Common myeloid progenitor, CD34-positive (primary cell): Measurements from ENCODE around the gene DIAPH3.

Source experiments
- CTCF ChIA-PET: fragments of 350-600 bp; sonication (Branson Sonifier 250); formaldehyde crosslinking; loops from one replicate; lab custom pipeline; 2021; ENCODE audit warnings: antibody characterized with exemption; lab: Charles Lee
- POLR2A ChIA-PET: fragments of 350-600 bp; sonication (Branson Sonifier 250); formaldehyde crosslinking; loops from one replicate; lab custom pipeline; 2021; ENCODE audit warnings: antibody characterized with exemption; lab: Charles Lee
- DNase-seq, 3 donors: peaks; one replicate each; pipeline versions ENCODE4 v3.0.0 to v3.0.0-alpha.2; 2013
- H3K27ac ChIP-seq, 2 experiments: 1 replicate in 1 of 2; 2 replicates in 1 of 2; pipeline ENCODE4 v1.7.0; 2013; ENCODE audit warnings: inconsistent platforms in 2 of 2, low read length in 2 of 2, mild to moderate bottlenecking in 2 of 2, low read depth in 1 of 2, moderate library complexity in 1 of 2; ENCODE audit not compliant: severe bottlenecking in 2 of 2, insufficient read depth in 1 of 2, poor library complexity in 1 of 2
- H3K27me3 ChIP-seq, 5 experiments: replicated peaks in 2 of 5; 1 replicate in 3 of 5; 2 replicates in 2 of 5; pipeline versions ENCODE4 v1.6.1 to v1.7.0; 2013; ENCODE audit warnings: low read length in 4 of 5, mild to moderate bottlenecking in 2 of 5, moderate library complexity in 2 of 5, inconsistent platforms in 1 of 5; ENCODE audit not compliant: insufficient read depth in 5 of 5, control insufficient read depth in 4 of 5
- H3K36me3 ChIP-seq, 4 experiments: 1 replicate in 2 of 4; 2 replicates in 2 of 4; pipeline versions ENCODE4 v1.6.1 to v1.7.0; 2013; ENCODE audit warnings: low read length in 3 of 4, control low read depth in 1 of 4, mild to moderate bottlenecking in 1 of 4; ENCODE audit not compliant: control insufficient read depth in 4 of 4, insufficient read depth in 4 of 4
- H3K4me1 ChIP-seq, 4 experiments: 1 replicate in 3 of 4; 2 replicates in 1 of 4; pipeline versions ENCODE4 v1.6.1 to v1.7.1; 2013; ENCODE audit warnings: low read length in 3 of 4, mild to moderate bottlenecking in 3 of 4, control low read depth in 1 of 4, inconsistent platforms in 1 of 4, moderate library complexity in 1 of 4; ENCODE audit not compliant: control insufficient read depth in 4 of 4, insufficient read depth in 4 of 4; ENCODE audit errors: control extremely low read depth in 1 of 4
- H3K4me3 ChIP-seq, 7 experiments: 1 replicate in 4 of 7; 2 replicates in 3 of 7; pipeline versions ENCODE4 v1.5.1 to v1.7.0; 2013; ENCODE audit warnings: mild to moderate bottlenecking in 7 of 7, low read length in 6 of 7, moderate library complexity in 6 of 7, inconsistent platforms in 2 of 7, low read depth in 2 of 7, control low read depth in 1 of 7; ENCODE audit not compliant: insufficient read depth in 4 of 7, control insufficient read depth in 1 of 7; ENCODE audit errors: extremely low read depth in 1 of 7
- H3K9me3 ChIP-seq, 5 experiments: 1 replicate in 4 of 5; 2 replicates in 1 of 5; pipeline versions ENCODE4 v1.6.1 to v1.7.1; 2013; ENCODE audit warnings: low read length in 4 of 5, mild to moderate bottlenecking in 2 of 5, inconsistent platforms in 1 of 5, low read depth in 1 of 5, moderate library complexity in 1 of 5; ENCODE audit not compliant: control insufficient read depth in 4 of 5, insufficient read depth in 2 of 5; ENCODE audit errors: control extremely low read depth in 1 of 5
- WGBS: methylation state at CpG from one replicate; pipeline ENCODE4 v1.1.5; 2013; ENCODE audit not compliant: insufficient coverage; 5-methylcytosine and 5-hydroxymethylcytosine counted together

DIAPH3 gene

DNA sequence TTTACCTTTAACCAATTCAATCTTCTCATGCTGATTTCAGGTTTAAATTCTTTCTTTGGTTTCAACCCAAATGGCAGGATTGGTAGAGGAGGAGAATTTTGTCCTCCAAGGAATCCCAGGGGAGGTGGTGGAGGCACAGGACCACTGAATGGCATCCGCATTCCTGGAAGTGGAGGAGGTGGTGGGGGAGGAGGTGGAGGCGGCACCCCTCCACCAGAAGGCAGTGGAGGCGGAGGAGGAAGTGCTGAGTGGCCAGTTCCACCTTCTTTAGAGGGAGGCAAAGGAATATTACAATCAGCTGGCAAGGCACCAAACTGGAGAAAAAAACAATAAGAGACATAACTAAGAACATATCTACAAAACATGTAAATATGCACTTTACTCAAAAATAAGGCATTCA, 192.9 kb downstream of the DIAPH3 start:
- ChIA-PET CTCF (no interaction called here), POLR2A (no interaction called here)
- no peak for DNase-seq
- Histone ChIP-seq H3K27me3 (no peaks in the 10 kb centered on the region), H3K4me3 (no peak overlapping the region), H3K36me3 (peaks cover 0 to 3% (median 0%) of the 10 kb centered on the region in 4 experiments), H3K4me1 (no peaks in the 10 kb centered on the region), H3K9me3 (no peaks in the 10 kb centered on the region), H3K27ac (no peak overlapping the region)
- WGBS = 100% methylated on average over 1 of the region's 3 CpGs

DNA sequence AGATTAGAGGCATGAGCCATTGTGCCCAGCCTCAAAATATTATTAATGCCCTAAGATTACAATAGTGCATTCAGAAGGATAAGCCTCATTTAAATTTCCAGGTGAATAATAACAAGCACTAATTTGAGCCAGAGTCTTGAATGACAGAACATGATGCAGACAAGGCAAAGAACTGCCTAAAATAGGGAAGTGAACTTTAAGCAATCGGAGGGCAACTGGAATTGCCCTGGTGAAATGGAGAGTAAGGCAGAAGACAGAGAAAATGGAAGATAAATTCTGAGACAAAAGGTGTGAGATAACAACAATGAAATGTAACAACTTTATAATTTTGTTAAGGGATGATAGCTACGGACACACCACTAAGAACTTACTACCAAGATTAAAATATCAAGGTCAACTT, 199.9 kb downstream of the DIAPH3 start:
- H3K36me3 ChIP-seq = peaks cover 0 to 3% (median 0%) of the 10 kb centered on the region in 4 experiments
- ChIA-PET CTCF (no interaction called here), POLR2A (no interaction called here)
- no CpG with 5 or more reads among the region's 2 CpGs for WGBS
- no peaks in the 10 kb centered on the region for H3K27me3 ChIP-seq
- no peak for DNase-seq
- no peak overlapping the region for H3K27ac ChIP-seq
- H3K9me3 ChIP-seq = no peaks in the 10 kb centered on the region
- H3K4me1 ChIP-seq = no peaks in the 10 kb centered on the region
- H3K4me3 ChIP-seq = no peak overlapping the region

DNA sequence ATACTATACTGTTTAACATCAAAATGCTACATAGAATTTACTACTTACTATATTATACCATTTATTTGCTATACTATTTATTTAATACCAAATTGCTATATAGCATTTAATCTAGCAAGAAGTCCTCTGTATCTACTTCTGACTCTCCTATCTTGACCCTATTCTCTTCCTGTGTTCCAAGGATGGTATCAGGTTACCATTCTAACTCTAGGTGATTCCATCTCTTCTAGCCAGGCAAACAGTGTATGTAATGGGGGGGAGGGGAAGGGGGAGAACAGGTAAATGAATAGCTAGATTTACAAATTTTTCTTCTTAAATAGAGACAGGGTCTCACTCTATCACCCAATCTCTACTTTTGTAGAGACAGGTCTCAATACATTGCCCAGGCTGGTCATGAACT, 200.3 kb downstream of the DIAPH3 start:
- Histone ChIP-seq H3K4me3 (no peak overlapping the region), H3K27me3 (no peaks in the 10 kb centered on the region), H3K36me3 (peaks cover 0 to 3% (median 0%) of the 10 kb centered on the region in 4 experiments), H3K9me3 (no peaks in the 10 kb centered on the region), H3K27ac (no peak overlapping the region), H3K4me1 (no peaks in the 10 kb centered on the region)
- no peak for DNase-seq
- CTCF ChIA-PET = no interaction called here
- POLR2A ChIA-PET = no interaction called here

DNA sequence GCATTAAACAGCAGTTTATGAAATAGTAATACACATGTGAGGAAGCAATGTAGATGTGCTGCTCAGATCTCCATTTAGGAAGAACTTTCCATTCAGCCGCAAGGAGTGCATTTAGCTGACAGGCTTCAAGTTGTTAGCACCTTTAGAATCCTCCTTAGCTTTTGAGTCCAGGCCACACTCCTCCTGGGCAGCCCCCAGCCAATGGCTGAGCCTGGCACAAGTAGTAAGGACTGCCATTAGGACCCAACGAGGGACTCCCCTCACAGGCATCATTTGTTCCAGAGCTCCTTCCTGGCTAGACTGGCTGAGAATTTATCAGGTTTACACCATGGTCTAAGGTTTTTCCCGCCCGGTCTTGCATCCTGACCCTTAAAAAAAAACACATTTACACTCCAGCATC, 201.4 kb downstream of the DIAPH3 start:
- no peaks in the 10 kb centered on the region for H3K36me3 ChIP-seq
- H3K9me3 ChIP-seq = no peaks in the 10 kb centered on the region
- no peak overlapping the region for H3K4me3 ChIP-seq
- DNase-seq = no peak
- 100% methylated on average over 2 of the region's 4 CpGs for WGBS
- POLR2A ChIA-PET = no interaction called here
- no peaks in the 10 kb centered on the region for H3K4me1 ChIP-seq
- H3K27ac ChIP-seq = no peak overlapping the region
- CTCF ChIA-PET = no interaction called here
- no peaks in the 10 kb centered on the region for H3K27me3 ChIP-seq

DNA sequence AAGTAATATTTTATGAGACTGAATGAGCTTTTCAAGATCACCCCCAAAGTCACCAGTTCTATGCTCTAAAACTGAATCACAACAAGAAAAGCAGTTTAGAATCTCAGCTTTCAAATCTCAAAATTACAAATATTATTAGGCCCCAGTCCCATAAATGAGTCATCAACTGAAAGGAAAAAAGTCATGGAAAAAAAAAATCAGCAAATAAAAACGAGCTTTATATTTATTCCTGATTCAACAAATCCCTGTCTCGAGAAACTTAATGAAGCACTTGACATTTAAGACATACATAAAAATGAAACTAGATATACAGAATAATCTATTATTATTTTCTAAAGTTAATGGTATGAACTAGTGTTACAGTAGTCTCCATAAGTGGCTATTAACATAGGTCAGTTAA, 203.0 kb downstream of the DIAPH3 start:
- Histone ChIP-seq H3K9me3 (peaks cover 0 to 5% (median 0%) of the 10 kb centered on the region in 5 experiments), H3K27ac (no peak overlapping the region), H3K4me3 (no peak overlapping the region), H3K4me1 (no peaks in the 10 kb centered on the region), H3K27me3 (no peaks in the 10 kb centered on the region), H3K36me3 (peaks cover 0 to 3% (median 0%) of the 10 kb centered on the region in 4 experiments)
- WGBS = no CpG with 5 or more reads among the region's 2 CpGs
- ChIA-PET POLR2A (no interaction called here), CTCF (no interaction called here)
- DNase-seq = no peak

DNA sequence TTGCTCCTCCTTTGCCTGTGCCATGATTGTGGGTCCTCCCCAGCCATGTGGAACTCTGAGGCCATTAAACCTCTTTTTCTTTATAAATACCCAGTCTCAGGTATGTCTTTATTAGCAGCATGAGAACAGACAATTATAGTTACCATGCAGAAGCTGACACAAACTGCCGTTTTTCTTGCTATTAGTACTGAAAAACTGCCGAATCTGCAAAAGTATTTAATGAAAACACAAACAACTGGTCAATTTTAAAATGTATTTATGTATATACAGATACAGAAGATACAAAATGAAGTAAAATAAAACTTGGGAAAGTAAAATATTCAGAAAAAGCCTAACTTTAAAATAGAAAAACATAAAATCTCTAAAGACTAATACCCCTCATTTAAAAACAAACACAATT, 206.3 kb downstream of the DIAPH3 start:
- 100% methylated on average over 1 of the region's 2 CpGs for WGBS
- H3K4me3 ChIP-seq = no peak overlapping the region
- POLR2A ChIA-PET = no interaction called here

DNA sequence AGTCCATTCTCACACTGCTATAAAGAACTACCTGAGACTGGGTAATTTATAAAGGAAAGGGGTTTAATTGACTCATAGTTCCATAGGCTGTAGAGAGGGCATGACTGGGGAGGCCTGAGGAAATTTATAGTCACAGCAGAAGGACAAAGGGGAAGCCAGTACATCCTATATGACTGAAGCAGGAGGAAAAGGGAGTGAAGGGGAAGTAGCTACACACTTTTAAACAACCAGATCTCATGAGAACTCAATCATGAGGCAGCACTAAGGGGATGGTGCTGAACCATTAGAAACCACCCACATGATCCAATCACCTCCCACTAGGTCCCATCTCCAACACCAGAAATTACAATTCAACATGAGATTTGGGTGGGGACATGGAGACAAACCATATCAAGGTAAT, 209.1 kb downstream of the DIAPH3 start:
- Histone ChIP-seq H3K9me3 (peaks cover 0 to 5% (median 0%) of the 10 kb centered on the region in 5 experiments), H3K27ac (no peak overlapping the region), H3K27me3 (no peaks in the 10 kb centered on the region), H3K36me3 (peaks cover 0 to 3% (median 0%) of the 10 kb centered on the region in 4 experiments), H3K4me1 (no peaks in the 10 kb centered on the region), H3K4me3 (no peak overlapping the region)
- DNase-seq = no peak
- POLR2A ChIA-PET = no interaction called here
- CTCF ChIA-PET = no interaction called here

More for the DNA sequence above, 206.3 kb downstream of the DIAPH3 start:
- Histone ChIP-seq H3K4me1 (no peaks in the 10 kb centered on the region), H3K27ac (no peak overlapping the region), H3K9me3 (peaks cover 0 to 5% (median 0%) of the 10 kb centered on the region in 5 experiments), H3K36me3 (peaks cover 0 to 3% (median 0%) of the 10 kb centered on the region in 4 experiments), H3K27me3 (no peaks in the 10 kb centered on the region)
- DNase-seq = no peak
- CTCF ChIA-PET = no interaction called here
